Measurements from ENCODE around the gene ZP4. TPM values are rescaled to one million over a fixed set of nuclear protein-coding genes. Genes with fewer than 3 reads are reported as not detected.

Gene ZP4
- total and polyA plus RNA-seq, 2 of the 13 experiments (the other 11 are each of a cell fraction or from before 2014, with no cell fraction given): not detected

DNA sequence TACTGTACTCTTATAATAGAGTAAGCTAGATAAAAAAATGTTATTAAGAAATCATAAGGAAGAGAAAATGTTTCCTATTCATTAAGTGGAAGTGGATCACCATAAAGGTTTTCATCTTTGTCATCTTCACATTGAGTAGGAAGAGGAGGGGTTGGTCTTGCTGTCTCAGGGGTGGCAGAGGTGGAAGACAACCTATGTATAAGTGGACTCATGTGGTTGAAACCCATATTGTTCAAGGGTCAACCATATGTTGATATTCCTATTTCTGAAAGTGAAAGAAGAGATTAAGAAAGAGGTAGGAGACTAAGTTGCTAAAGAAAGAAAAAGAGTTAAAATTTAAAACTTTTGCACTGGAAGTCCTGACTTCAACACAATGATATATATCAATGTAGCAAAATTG is 4.9 kb upstream of the ZP4 start (continued):
- TF ChIP-seq ZNF576 (CRISPR knock-in tag; IDR thresholded peaks at IDR 0.05): no peak
- TF ChIP-seq PAXIP1 (CRISPR knock-in tag; conservative IDR thresholded peaks at IDR 0.05): no peak
- TF ChIP-seq PRPF4 (IDR thresholded peaks at IDR 0.05; ENCODE audit: low read depth, low read length, poor library complexity, severe bottlenecking): no peak
- TF ChIP-seq, protein P1, sequence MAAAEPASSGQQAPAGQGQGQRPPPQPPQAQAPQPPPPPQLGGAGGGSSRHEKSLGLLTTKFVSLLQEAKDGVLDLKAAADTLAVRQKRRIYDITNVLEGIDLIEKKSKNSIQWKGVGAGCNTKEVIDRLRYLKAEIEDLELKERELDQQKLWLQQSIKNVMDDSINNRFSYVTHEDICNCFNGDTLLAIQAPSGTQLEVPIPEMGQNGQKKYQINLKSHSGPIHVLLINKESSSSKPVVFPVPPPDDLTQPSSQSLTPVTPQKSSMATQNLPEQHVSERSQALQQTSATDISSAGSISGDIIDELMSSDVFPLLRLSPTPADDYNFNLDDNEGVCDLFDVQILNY (CRISPR knock-in tag; conservative IDR thresholded peaks at IDR 0.05): no peak
- no peak for TF ChIP-seq ZNF138 (CRISPR knock-in tag; IDR thresholded peaks at IDR 0.05; ENCODE audit: low read depth)

DNA sequence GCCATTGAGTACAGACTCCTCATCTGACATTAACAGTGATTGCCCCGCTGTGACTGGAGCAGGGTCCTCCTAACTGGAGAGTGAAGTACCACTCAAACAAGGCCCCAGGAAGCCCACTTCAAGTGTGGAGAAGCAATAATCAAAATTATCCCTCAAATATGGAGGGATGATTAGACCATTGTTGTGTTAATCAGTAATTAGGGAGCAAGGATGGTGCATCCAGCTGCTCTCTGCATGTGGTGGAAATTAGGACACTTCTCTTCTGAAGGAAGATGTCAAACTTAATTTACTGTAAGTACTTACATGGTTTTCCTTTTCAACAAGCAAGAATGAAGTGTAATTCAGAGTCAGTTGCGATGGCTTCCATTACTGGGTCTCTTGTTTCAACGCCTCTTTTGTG is 3.4 kb upstream of the ZP4 start:
- Histone ChIP-seq H3K79me2 (ENCODE audit: insufficient read depth, low read length) (no peaks in the 10 kb centered on the region), H3K9ac (ENCODE audit: insufficient read depth, low read depth, low read length) (no peak overlapping the region), H3K27ac (ENCODE audit: extremely low read length, insufficient read depth, low read length) (no peak overlapping the region), H3K9me3 (ENCODE audit: low read length) (peaks cover 58% of the 10 kb centered on the region), H4K20me1 (ENCODE audit: insufficient read depth, low read length) (no peaks in the 10 kb centered on the region), H2AFZ (ENCODE audit: low read length) (no peak overlapping the region), H3K36me3 (replicated peaks in 1 of 2; ENCODE audit: control insufficient read depth in 1 of 2, insufficient read depth in 2 of 2, low read length in 2 of 2) (no peaks in the 10 kb centered on the region), H3K4me3 (replicated peaks in 1 of 3; ENCODE audit: insufficient read depth in 1 of 3, low read depth in 2 of 3, low read length in 3 of 3) (no peak overlapping the region), H3K4me1 (ENCODE audit: insufficient read depth, low read length) (no peaks in the 10 kb centered on the region), H3K27me3 (ENCODE audit: control insufficient read depth in 1 of 2, insufficient read depth in 2 of 2, low read length in 2 of 2) (no peaks in the 10 kb centered on the region), H3K4me2 (ENCODE audit: low read depth, low read length) (no peak overlapping the region)
- in situ Hi-C loops (cut with HindIII; ENCODE audit: extremely low pct_ligation_motif_present, low pct_unique_long_range_greater_than_20kb): no loop called here
- no peak for ATAC-seq
- ChIA-PET CTCF (ENCODE audit: low intra/inter-chr PET ratio, low total read pairs) (no interaction called here), POLR2A (no interaction called here)
- DNase-seq (ENCODE audit: low spot score): no peak
- 11% methylated on average over 3 of the region's 3 CpGs for WGBS (ENCODE audit: low lambda C conversion rate)
- FAIRE-seq: no peak
- intact Hi-C loops (cut with micrococcal nuclease; ENCODE audit: unreplicated experiment): no loop called here
- BruUV-seq (replicated peaks): no TSS peak
- TF ChIP-seq FOXP4 (CRISPR knock-in tag; IDR thresholded peaks at IDR 0.05): no peak
- TF ChIP-seq ZNF235 (CRISPR knock-in tag; IDR thresholded peaks at IDR 0.05; ENCODE audit: borderline replicate concordance): no peak
- no peak for TF ChIP-seq TGIF2 (CRISPR knock-in tag; IDR thresholded peaks at IDR 0.05)
- TF ChIP-seq, protein P2, sequence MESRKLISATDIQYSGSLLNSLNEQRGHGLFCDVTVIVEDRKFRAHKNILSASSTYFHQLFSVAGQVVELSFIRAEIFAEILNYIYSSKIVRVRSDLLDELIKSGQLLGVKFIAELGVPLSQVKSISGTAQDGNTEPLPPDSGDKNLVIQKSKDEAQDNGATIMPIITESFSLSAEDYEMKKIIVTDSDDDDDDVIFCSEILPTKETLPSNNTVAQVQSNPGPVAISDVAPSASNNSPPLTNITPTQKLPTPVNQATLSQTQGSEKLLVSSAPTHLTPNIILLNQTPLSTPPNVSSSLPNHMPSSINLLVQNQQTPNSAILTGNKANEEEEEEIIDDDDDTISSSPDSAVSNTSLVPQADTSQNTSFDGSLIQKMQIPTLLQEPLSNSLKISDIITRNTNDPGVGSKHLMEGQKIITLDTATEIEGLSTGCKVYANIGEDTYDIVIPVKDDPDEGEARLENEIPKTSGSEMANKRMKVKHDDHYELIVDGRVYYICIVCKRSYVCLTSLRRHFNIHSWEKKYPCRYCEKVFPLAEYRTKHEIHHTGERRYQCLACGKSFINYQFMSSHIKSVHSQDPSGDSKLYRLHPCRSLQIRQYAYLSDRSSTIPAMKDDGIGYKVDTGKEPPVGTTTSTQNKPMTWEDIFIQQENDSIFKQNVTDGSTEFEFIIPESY (CRISPR knock-in tag; IDR thresholded peaks at IDR 0.05): no peak
- TF ChIP-seq PPARG (CRISPR knock-in tag; conservative IDR thresholded peaks at IDR 0.05): no peak
- no peak for TF ChIP-seq MXD1 (CRISPR knock-in tag; IDR thresholded peaks at IDR 0.05)
- TF ChIP-seq BCL6 (CRISPR knock-in tag; IDR thresholded peaks at IDR 0.05): no peak
- TF ChIP-seq ZNF367 (CRISPR knock-in tag; IDR thresholded peaks at IDR 0.05; ENCODE audit: borderline replicate concordance): no peak
- TF ChIP-seq HOXA3 (CRISPR knock-in tag; IDR thresholded peaks at IDR 0.05): no peak
- TF ChIP-seq ZNF782 (CRISPR knock-in tag; IDR thresholded peaks at IDR 0.05; ENCODE audit: borderline replicate concordance): no peak

Measured in HepG2 (cell line).